AG09319 (cell line): ENCODE results near the gene ZFPM1.
"Not testable (repeated sequence)": the region's sequence is repeated elsewhere in the genome, so short reads cannot be mapped to it uniquely, and the experiment has no call there.

Source experiments
- DNase-seq: peaks from one replicate; pipeline ENCODE4 v3.0.0-alpha.2; 2010; ENCODE audit warnings: low read depth; ENCODE audit errors: extremely low read depth
- CTCF ChIP-seq: IDR thresholded peaks from 2 replicates; pipeline ENCODE4 v1.5.1; 2011; ENCODE audit warnings: low read depth, mild to moderate bottlenecking, inconsistent platforms, low read length, moderate library complexity

The ZFPM1 gene

GRCh38 chr16:88480829-88481228 lies 27.7 kb downstream of the ZFPM1 start:
- DNase-seq: no peak
- TF ChIP-seq CTCF: no peak

- TF ChIP-seq CTCF: no peak
- no peak for DNase-seq
These were observed 28.8 kb downstream of the ZFPM1 start for GRCh38 chr16:88481851-88482250.

DNA sequence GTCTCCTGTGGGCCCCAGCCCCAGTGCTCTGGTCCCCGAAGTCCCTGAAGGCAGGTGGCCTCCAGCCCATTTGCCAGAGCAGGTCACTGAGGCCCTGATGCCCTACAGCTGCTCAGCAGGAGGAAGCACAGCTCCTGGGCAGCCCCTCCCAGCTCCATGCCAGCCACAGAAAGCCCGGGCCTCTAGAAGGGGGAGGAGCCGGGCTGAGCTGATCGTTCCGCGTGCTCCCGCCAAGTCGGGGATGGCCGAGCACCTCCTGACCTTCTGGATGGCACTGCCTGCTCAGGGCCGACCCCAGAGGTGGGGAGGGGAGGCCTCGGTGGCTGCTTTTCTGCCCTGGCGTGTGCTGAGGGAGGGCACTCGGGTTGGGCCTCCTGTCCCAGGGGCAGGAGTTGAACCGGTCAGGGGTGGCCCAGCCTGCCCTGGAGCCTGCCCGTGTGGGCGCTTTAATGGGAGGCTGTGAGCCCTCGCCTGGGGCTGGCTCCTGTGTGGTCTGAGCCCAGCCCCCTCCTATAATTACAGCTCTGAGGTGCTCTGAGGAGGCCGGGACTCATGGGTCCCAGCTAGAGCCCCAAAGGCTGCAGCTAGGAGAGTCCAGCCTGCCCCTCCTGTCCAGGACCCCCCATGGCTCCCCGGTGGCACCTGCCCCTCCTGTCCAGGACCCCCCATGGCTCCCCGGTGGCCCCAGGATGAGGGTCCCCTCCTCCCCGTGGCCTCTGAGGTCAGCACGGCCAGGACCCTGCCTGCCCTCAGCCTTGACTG lies 29.7 kb downstream of the ZFPM1 start:
- no peak for DNase-seq
- TF ChIP-seq CTCF: no peak

- TF ChIP-seq CTCF: no peak
- no peak for DNase-seq
These were observed 30.2 kb downstream of the ZFPM1 start for GRCh38 chr16:88483392-88483641.

GRCh38 chr16:88484505-88485365 lies 31.7 kb downstream of the ZFPM1 start:
- TF ChIP-seq CTCF: no peak
- DNase-seq: no peak

DNA sequence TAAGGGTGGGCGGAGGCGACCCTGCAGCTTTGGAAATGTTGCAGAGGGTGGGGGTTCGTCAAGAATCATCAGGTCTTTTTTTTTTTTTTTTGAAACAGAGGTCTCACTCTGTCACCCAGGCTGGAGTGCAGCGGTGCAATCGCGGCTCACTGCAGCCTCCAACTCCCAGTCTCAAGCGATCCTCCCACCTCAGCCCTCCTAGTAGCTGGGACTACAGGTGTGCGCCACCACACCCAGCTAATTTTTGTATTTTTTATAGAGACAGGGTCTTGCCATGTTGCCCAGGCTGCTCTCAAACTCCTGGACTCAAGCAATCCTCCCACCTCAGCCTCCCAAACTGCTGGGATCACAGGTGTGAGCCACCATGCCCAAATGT lies 32.3 kb downstream of the ZFPM1 start:
- not testable (repeated sequence) for DNase-seq

DNA sequence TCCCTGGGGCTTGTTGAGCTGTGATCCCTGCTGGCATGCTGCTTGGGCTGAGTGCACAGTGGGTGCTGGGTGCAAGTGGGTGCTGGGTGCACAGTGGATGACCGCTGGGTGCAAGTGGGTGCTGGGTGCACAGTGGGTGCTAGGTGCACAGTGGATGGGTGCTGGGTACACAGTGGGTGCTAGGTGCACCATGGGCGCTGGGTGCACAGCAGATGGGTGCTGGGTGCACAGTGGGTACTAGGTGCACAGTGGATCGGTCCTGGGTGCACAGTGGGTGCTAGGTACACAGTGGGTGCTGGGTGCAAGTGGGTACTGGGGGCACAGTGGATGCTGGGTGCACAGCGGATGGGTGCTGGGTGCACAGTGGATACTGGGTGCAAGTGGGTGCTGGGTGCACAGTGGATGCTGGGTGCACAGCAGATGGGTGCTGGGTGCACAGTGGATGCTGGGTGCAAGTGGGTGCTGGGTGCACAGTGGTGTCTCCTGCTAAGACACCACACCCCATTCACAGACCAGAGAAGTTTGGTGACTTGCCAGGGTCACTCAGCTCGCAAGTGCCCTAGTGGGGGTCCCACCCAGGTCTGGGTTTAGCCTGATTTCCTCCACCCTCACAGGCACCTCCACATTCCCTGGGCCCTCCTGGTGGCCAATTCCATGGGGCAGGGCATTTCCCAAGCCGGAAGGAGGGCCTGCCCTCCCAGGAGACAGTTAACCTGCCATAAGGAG lies 33.5 kb downstream of the ZFPM1 start:
- no peak for DNase-seq
- TF ChIP-seq CTCF: no peak
